Panc1 (cell line): ENCODE measurements around the gene GPR61.

Experiments
- POLR2AphosphoS5 ChIP-seq: IDR thresholded peaks from 2 replicates; pipeline ENCODE4 v1.6.1; 2012; ENCODE audit warnings: mild to moderate bottlenecking, low read depth, low read length, moderate library complexity
- SIN3A ChIP-seq: IDR thresholded peaks from 2 replicates; pipeline ENCODE4 v1.6.1; 2012; ENCODE audit warnings: low read depth, mild to moderate bottlenecking, low read length, moderate library complexity, borderline replicate concordance; ENCODE audit not compliant: insufficient read depth
- TCF7L2 ChIP-seq: IDR thresholded peaks from 2 replicates; pipeline ENCODE4 v1.6.1; 2011; ENCODE audit warnings: mild to moderate bottlenecking, low read depth, low read length, inconsistent platforms
- TF ChIP-seq, protein P1 (sequence below), 2 experiments: IDR thresholded peaks; 2 replicates each; pipeline ENCODE4 v1.6.1; 2011 to 2012; ENCODE audit warnings: low read depth in 2 of 2, control low read depth in 1 of 2, low read length in 1 of 2, mild to moderate bottlenecking in 1 of 2, moderate library complexity in 1 of 2; ENCODE audit not compliant: insufficient read depth in 1 of 2
- TF ChIP-seq, protein P2 (sequence below): fragments of 450-650 bp; IDR thresholded peaks from 2 replicates; pipeline ENCODE4 v1.5.1; 2017; ENCODE audit warnings: mild to moderate bottlenecking

DNA sequence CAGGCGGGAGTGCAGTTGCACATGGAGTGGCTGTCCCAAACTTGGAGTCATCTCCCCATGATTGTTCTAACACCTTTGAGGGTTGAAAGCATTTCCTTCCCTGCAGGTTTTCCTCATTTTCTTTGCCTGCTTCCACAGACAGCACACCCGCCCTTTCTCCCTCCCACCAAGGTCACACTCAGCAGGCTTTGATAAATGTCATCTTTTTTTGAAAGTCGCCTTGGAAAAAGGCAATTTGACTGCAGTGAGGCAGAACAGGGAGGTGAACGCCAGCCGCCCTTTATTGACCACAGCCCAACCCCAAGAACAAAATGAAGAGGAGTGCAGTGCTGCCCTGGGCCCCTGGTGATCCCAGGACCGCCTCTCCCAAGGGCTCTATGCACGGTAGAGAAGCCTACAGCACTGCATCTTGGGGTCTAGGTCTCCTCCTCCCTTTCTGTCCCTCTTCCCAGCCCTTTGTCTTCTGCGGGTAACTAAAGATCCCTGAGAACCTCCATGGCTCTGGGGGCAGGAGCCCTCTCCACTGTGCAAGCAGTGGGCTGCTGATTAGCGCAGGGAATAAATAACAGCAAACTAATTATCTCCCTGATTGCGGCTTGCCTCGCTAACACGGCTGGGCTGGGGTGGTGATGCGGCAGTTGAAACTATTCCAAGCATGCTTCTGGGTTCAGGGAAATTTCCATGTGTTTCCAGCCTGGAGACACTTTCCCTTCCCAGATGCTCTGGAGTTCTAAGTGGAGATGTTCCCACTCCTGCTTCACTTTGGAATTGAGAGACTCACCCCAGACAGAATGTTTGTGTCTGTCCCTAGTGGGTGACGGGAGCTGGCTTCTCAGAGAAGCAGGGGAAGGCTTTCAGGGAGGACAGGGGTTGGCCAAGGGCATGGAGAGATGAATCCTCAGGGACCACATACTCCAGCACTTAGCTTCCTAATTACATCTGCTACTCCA, 18.4 kb upstream of the GPR61 start:
- TF ChIP-seq, protein P1, sequence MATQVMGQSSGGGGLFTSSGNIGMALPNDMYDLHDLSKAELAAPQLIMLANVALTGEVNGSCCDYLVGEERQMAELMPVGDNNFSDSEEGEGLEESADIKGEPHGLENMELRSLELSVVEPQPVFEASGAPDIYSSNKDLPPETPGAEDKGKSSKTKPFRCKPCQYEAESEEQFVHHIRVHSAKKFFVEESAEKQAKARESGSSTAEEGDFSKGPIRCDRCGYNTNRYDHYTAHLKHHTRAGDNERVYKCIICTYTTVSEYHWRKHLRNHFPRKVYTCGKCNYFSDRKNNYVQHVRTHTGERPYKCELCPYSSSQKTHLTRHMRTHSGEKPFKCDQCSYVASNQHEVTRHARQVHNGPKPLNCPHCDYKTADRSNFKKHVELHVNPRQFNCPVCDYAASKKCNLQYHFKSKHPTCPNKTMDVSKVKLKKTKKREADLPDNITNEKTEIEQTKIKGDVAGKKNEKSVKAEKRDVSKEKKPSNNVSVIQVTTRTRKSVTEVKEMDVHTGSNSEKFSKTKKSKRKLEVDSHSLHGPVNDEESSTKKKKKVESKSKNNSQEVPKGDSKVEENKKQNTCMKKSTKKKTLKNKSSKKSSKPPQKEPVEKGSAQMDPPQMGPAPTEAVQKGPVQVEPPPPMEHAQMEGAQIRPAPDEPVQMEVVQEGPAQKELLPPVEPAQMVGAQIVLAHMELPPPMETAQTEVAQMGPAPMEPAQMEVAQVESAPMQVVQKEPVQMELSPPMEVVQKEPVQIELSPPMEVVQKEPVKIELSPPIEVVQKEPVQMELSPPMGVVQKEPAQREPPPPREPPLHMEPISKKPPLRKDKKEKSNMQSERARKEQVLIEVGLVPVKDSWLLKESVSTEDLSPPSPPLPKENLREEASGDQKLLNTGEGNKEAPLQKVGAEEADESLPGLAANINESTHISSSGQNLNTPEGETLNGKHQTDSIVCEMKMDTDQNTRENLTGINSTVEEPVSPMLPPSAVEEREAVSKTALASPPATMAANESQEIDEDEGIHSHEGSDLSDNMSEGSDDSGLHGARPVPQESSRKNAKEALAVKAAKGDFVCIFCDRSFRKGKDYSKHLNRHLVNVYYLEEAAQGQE (IDR thresholded peaks at IDR 0.05; ENCODE audit: insufficient read depth in 1 of 2, low read depth in 2 of 2, low read length in 1 of 2), result no peak
- TF ChIP-seq, protein P2, sequence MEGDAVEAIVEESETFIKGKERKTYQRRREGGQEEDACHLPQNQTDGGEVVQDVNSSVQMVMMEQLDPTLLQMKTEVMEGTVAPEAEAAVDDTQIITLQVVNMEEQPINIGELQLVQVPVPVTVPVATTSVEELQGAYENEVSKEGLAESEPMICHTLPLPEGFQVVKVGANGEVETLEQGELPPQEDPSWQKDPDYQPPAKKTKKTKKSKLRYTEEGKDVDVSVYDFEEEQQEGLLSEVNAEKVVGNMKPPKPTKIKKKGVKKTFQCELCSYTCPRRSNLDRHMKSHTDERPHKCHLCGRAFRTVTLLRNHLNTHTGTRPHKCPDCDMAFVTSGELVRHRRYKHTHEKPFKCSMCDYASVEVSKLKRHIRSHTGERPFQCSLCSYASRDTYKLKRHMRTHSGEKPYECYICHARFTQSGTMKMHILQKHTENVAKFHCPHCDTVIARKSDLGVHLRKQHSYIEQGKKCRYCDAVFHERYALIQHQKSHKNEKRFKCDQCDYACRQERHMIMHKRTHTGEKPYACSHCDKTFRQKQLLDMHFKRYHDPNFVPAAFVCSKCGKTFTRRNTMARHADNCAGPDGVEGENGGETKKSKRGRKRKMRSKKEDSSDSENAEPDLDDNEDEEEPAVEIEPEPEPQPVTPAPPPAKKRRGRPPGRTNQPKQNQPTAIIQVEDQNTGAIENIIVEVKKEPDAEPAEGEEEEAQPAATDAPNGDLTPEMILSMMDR, result no peak
- no peak for TF ChIP-seq POLR2AphosphoS5
- no peak for TF ChIP-seq SIN3A
- TF ChIP-seq TCF7L2, result no peak
